HG03066 (cell line): ENCODE measurements around the gene FANCI.
"Not testable (repeated sequence)": the region's sequence is repeated elsewhere in the genome, so short reads cannot be mapped to it uniquely, and the experiment has no call there.

Experiments
- ATAC-seq: cut with Tn5 transposase; IDR thresholded peaks from one replicate; pipeline ENCODE4 v1.9.1; 2021; ENCODE audit warnings: low read depth; ENCODE audit not compliant: unreplicated experiment

The FANCI gene

GRCh38 chr15:89221543-89221942, 22.2 kb upstream of the FANCI start, which contains the start of gene RLBP1:
Gene RLBP1 (minus strand): TSS chr15:89221579. CDS start chr15:89218975, 2,604 bp downstream.
- ATAC-seq: no peak

- ATAC-seq: no peak
These were observed 18.2 kb upstream of the FANCI start for GRCh38 chr15:89225588-89225987.

GRCh38 chr15:89226359-89227221, 17.2 kb upstream of the FANCI start:
- no peak for ATAC-seq

- no peak for ATAC-seq
These were observed 16.4 kb upstream of the FANCI start for GRCh38 chr15:89227425-89227824.

GRCh38 chr15:89230277-89230676, 13.5 kb upstream of the FANCI start:
- no peak for ATAC-seq

- ATAC-seq: no peak
These were observed 11.9 kb upstream of the FANCI start for GRCh38 chr15:89231832-89232231.

GRCh38 chr15:89239883-89240810, 3.6 kb upstream of the FANCI start:
- not testable (repeated sequence) for ATAC-seq

GRCh38 chr15:89243046-89243690, 611 bp upstream of the FANCI start:
- no peak for ATAC-seq

GRCh38 chr15:89244574-89244903, 760 bp downstream of the FANCI start:
- ATAC-seq: peak; percentile 19

- ATAC-seq: no peak
These were observed 3.7 kb downstream of the FANCI start for GRCh38 chr15:89247446-89247845.

GRCh38 chr15:89248584-89248983, 4.8 kb downstream of the FANCI start:
- no peak for ATAC-seq

- ATAC-seq: not testable (repeated sequence)
These were observed 6.4 kb downstream of the FANCI start for GRCh38 chr15:89250142-89250541.

- not testable (repeated sequence) for ATAC-seq
These were observed 33.5 kb downstream of the FANCI start for GRCh38 chr15:89277281-89277680.

GRCh38 chr15:89278307-89278706, 34.5 kb downstream of the FANCI start:
- no peak for ATAC-seq

- no peak for ATAC-seq
These were observed 38.9 kb downstream of the FANCI start for GRCh38 chr15:89282631-89283030.

GRCh38 chr15:89283201-89283600, 39.4 kb downstream of the FANCI start:
- ATAC-seq: no peak

- no peak for ATAC-seq
These were observed 48.2 kb downstream of the FANCI start for GRCh38 chr15:89291934-89292438.

- no peak for ATAC-seq
These were observed 49.2 kb downstream of the FANCI start for GRCh38 chr15:89293012-89293411.

- ATAC-seq: no peak
These were observed 56.1 kb downstream of the FANCI start for GRCh38 chr15:89299896-89300295.

GRCh38 chr15:89301304-89302089, 57.7 kb downstream of the FANCI start:
- ATAC-seq: no peak
